CD1c-positive myeloid dendritic cell (primary cell): ENCODE measurements around the gene DEDD2.
"Not testable (repeated sequence)": the region's sequence is repeated elsewhere in the genome, so short reads cannot be mapped to it uniquely, and the experiment has no call there.

ENCODE experiments used
- DNase-seq: peaks from one replicate; pipeline ENCODE4 v3.0.0-alpha.2; 2016; ENCODE audit errors: extremely low spot score

Gene DEDD2, protein sequence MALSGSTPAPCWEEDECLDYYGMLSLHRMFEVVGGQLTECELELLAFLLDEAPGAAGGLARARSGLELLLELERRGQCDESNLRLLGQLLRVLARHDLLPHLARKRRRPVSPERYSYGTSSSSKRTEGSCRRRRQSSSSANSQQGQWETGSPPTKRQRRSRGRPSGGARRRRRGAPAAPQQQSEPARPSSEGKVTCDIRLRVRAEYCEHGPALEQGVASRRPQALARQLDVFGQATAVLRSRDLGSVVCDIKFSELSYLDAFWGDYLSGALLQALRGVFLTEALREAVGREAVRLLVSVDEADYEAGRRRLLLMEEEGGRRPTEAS

DNA sequence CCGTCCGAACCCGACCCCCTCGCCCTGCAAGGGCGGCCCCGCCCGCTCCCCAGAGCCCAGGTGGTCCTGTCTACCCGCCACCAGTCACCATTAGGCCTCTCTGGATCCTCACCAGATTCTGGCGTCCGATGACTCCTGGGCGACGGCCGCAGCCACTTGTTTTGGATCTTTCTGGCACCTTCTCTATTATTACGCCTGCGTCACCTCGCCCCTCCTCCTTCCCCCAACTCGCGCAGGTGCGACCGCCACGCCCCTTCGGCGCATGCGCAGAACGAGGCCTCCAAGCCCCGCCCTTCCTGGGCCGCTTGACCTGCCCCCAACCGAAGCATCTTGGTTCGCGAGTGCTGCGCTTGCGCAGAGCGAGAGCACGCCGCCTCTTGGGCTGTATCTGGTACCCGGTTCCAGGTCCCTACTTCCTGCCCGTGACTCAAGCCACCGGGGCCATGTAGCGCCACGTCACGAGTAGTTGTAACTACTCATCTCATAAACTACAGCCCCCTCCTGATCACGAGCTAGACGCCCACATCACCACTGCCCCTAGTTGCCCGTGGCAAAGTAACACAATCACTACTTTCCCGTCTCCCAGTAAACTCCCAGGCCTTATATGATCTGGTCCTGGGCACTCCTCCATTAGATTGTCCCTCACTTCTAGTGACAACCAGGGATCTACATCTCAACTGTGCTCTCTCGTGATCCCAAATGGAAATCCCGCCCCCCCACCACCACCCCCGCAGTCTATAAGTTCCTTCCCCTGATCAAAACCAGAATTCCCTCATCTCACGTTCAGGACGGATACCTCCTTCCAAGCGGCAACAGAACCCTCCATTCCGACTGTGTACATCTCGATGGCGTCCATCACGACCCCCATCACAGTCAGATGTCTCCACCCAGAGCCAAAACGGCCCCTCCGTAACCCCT lies at the start of gene DEDD2:
TSS of gene DEDD2 (minus strand) at position 158 of the 918 bp plus-strand sequence. CDS start 670 bp downstream, outside the sequence.
- peak; percentile 100 for DNase-seq

DNA sequence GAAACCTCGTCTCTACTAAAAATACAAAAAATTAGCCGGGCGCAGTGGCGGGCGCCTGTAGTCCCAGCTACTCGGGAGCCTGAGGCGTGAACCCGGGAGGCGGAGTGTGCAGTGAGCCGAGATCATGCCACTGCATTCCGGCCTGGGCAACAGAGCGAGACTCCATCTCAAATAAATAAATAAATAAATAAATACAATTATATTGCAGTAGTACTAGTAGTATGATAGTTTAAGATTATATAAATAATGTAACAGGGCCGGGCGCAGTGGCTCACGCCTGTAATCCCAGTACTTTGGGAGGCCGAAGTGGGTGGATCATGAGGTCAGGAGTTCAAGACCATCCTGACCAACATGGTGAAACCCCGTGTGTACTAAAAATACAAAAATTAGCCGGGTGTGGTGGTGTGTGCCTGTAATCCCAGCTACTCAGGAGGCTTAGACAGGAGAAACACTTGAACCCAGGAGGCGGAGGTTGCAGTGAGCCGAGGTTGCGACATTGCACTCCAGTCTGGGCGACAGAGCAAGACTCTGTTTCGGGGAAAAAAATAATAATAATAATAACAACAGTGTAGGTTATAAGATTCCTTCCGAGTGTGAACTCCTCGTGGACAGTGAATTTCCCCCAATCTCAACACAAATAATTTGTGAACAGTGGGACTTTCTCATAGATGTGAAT lies 49.6 kb upstream of the DEDD2 start:
- DNase-seq = not testable (repeated sequence)

DNA sequence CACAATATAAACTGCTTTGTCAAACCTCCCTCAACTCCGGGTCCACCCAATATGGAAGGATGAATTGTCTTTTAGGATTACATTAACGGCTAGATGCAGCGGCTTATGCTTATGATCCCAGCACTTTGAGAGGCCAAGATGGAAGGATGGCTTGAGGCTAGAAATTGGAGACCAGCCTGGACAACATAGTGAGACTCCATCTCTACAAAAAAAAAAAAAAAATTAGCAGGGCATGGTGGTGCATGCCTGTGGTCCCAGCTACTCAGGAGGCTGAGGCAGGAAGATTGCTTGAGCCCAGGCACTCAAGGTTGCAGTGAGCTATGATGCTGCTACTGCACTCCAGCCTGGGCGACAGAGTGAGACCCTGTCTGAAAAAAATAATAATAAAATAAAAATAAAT lies 48.6 kb upstream of the DEDD2 start:
- not testable (repeated sequence) for DNase-seq

DNA sequence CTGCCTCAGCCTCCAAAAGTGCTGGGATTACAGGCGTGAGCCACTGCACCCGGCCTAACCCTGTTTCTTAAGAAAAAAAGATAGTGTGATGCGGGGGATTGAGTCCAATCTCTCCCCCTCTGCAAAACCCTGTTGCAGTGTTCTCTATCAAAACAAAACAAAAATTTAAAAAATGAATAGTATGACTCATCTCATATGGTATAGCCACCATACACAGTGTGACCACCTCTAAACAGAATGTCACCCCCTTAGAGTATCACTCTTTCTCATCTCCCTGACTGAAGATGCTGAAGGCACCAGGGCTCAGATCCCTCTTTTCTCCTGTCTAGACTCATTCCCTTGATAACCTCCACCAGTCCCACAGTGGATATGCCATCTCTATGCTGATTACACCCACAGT lies 44.3 kb upstream of the DEDD2 start:
- no peak for DNase-seq

DNA sequence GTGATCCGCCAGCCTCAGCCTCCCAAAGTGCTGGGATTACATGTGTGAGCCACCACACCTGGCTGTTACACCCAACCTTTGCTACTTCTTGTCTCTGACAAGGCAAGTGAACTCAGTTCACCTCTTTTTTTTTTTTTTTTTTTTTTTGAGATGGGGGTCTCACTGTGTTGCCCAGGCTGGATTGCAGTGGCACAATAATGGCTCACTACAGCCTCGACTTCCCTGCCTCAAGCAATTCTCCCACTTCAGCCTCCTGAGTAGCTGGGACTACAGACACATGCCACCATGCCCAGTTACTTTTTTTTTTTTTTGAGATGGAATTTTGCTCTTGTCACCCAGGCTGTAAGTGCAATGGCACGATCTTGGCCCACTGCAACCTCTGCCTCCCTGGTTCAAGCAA lies 40.4 kb upstream of the DEDD2 start:
- not testable (repeated sequence) for DNase-seq

DNA sequence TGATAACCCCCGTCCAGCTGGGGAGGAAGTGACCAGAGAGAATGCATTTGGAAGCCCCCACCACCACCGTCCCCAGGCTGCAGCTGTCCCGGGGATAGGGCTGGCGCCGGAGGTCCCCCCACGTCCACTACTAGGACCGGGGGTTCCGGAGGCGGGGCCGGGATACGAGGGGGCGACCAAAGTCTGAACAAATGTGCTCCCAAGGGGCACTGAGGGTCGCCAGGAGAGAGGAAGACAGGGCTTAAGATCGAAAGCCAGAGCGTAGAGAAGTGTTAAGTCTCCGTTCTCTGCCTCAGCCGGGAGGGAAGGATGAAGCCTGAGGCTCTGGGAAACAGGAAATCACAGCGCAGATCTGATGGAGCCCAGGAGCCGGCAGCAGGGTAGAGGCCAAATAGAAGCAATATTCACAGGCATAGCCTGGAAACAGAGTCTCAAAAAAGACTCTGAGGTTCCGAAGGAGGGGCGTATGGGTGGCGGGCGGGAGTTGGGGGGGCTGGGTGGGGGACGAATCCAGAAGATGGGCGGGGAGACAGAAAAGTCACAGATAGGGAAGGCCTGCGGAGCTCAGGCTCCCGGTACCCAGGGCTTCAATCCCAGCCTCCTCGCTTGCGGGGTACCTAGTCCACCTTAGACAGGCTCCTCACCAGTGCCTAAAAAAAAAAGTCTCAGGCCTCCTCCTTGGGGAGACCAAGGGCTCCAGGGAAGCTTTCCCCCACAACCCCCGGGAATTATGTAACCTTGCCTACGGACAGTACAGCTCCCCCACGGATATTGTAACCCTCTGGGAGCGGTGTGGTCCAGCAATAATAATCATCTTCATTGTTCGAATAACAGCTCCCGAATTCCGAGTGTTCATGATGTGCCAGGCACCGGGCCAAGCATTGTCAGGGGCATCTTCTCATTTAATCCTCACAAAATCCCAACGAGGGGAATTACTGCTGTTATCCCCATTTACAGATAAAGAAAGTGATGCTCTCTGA lies 38.6 kb upstream of the DEDD2 start:
- DNase-seq = peak; percentile 43

DNA sequence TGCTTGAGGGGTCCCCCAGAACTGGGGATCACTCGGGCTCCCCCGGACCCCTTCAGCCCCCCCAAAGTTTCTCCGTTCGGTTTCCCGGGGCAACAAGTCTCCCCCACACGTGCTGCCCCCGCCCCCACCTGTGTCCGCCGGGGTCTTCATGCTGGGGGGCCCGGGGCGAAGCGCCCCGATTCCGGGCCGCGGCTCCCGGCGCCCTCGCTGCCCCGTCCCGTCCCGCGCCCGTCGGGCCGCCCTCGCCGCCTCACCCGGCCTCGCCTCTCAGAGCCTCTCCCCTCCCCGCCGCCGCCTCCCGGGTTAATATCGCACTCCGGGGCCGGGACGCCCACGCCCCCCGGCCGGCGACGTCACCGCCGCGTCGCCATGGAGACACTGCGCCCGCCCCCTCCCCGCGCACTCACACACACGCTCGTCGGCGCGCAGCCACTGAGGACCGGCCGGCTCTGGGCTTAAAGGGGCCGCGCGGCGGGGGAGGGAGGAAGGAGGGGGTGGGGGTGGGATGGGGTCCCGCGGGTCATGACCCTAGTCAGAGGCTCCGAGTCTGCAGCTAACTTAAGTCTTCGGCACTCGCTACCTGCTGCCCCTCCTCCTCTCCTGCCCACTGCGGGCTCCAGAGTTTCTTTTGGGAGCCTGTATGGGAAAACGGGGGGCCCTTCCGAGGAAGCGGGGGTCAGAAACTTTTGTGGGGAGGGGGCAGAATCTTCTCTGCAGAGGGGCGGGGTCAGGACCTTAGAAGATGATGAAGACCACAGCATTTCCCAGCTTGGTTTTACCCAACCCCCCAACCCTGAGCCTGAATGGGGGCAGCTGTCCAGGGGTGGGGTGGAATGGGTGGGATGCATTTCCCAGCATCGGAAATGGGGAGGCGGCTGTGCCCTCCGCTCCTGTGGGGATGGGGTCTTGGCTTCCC lies 37.6 kb upstream of the DEDD2 start, which contains the start of gene ERF:
TSS of gene ERF (minus strand) at position 279 of the 916 bp plus-strand sequence. CDS start at position 150, 129 bp downstream.
- peak; percentile 97 for DNase-seq

DNA sequence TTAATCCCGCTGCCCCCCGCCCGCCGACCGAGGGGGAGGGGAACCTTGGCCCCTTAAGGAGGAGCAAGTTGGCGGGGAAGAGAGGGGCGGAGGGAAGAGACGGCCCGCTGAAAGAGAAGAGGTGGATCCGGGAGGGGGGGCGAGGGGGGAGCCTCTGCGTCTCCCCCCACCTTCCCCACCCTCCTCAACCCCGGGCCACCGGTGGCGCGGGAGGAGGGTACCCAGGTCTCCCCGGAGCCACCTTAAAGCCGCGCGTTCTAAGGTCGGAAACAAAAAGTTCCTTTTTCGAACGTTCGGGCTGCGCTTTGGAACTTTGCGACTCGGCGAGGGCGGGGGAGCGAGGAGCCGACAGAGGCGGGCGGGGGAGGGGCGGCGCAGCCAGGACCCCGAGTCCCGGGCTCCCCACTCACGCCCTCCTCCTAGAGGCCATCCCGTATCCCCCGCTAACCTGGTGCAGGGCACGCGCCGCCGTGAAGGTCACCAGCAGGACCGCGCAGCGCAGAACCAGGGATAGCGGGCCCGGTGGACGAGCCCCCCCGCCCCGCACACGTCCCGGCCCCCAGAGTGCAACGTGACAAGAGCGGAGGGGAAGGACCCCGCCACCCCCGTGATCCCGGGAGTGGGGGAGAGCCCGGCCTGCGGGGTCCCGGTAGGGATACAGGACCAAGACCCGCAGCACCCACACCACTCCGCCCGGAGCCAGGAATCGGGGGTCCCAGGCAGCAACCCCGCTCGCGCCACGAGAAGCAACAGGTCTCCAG lies 36.8 kb upstream of the DEDD2 start:
- peak; percentile 88 for DNase-seq

DNA sequence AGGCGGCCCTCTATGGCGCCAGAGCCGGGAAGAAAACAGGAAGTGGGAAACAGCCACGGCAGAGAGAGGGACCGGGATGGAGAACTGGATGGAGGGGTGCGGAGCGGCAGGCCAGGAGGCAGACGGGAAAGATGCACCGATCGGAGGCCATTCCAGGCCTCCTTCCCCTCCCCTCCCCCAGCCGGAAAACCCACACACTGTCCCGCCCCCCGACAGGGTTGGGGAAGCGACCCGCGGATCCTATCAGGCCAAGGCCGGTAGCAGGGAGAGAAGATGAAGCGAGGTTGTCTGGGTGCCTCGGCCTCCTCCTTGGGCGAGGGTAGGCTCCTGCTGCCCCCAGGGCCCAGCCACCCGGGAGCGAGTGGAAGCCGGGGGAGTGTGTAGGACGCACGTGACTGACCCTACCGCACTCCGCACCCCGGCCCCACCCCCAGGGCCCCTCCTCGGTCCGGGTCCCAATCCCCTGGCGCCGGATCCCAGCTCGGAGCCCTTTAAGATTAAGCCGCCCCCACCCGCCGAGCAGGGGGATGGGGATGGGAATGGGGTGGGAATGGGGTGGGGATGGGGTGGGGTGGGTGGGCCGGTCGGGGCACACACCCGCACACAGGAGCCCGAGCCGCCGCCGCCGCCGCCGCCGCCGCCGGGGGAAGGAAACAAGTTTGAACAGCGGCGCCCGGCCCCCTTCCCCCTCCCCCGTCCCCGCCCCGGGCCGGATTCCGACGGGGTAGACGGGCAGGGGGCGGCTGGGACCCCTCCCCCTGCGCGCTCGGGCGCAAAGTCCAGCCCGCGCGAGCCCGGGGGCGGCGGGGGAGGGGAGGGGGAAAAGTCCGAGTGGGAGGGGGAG lies 36.0 kb upstream of the DEDD2 start:
- peak; percentile 43 for DNase-seq

DNA sequence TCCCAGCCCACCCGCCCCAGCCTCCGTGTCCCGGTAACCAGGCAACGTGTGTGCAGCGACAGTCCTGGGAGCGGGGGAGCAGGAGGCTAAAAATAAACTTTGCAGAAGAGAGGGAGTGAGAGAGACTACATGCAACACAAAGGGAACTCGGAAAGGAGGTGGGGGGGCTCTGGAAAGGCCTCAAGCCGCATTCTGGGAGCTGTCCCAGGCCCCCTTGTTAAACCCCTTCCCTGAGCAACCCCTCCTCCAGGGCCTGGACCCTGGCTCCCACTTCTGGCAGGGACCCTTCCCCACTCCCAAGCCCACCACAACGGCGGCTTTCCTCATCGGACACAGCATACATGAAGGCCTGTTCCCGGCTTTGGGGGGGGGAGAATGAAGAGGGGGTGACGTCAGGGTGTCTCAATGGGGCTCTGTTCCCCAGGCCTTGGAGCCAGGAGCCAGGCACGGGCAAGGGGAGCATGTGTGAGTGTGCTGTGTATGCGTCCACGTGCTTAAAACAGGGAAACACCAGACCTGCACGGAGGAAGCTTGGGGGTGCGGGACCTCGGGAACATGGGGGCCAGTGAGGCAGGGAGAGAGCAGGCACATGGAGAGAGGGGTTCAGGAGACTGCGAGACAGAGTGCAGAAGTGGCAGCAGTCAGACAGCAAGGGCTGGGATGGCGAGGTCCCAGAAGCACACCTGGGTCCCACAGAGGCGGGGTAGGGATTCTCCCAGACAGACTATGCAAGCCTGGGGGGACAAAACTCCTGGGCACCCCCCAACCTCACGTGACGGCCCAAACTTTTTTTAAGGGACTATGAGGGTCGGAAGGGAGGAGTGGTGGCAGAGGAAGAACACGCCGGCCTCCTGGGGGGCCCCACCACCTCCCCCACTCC lies 35.1 kb upstream of the DEDD2 start:
- DNase-seq = peak; percentile 51

DNA sequence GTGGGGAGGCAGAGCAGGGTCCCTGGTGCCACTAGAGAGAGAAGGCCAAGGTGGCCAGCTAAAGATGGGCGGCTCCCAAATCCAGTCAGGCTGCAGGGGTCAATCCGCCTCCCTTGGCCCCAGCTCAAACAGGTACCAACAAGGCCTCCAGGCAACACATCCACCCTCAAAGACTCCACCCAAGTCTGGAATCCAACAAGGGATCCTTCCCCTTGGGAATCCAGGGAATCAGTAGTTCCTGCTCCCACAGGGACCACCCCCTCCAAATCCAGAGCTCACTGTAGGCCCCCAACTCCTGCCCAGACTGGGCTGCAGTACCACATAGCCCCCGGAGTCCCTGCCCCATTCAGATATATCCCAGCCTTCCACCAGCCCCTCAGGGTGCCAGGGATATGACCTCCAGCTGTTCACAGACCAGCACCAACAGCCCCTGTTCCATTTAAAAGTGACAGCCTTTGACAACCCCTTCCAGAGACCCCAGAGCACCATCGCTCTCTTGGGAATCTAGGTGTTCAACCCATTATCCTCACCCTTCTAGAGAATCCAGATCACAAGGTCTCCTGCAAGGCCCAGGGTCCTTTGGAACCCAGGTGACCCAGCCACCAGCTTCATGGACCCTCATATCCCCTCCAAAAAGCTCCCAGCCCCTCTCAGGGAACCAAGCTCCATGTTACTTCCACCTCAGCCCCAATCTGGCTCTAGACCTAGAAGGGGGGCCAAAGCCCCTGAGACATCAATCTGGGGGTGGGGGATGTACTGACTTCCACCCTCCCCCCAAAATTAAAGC lies 34.3 kb upstream of the DEDD2 start:
- no peak for DNase-seq

DNA sequence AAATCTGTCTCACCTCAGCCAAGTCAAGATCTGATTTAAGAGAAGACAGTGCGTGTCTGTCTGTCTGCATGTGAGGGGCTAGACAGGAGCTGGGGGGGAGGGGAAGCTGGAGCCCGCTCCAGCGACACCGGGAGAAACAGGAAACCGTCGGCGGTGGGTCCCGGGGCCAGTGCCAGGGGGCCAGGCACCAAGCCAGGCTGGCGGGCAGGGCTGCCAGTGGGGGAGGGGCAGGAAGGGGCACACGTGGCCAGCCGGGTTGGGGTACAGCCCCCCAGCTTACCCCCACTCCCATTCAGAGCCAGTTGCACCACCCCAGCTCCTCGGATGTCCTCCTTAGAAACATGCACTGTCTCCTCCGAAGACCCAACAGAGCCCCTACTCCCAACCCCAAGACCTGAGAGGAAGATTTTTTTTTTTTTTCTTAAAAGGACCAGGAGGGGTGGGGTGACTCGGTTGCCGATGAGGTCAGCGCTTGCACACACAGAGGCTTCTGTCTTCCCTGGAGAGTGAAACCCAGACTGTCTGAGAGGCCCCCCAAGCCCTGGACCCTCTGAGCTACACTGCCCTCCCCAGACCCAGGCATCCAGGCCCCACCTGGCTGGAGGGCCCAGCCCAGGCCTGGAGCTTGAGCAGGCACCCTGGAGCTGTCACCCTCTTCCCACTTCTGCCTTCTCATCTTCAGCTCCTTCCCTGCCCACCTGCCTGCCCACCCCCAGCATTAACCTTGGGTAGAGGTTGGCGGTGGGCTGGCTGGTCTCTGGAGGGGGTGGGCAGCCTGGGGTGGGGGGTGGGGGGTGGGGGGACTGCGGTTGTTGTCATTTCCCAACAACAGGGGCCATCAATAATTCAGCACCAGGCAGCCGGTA lies 33.4 kb upstream of the DEDD2 start:
- DNase-seq = no peak

DNA sequence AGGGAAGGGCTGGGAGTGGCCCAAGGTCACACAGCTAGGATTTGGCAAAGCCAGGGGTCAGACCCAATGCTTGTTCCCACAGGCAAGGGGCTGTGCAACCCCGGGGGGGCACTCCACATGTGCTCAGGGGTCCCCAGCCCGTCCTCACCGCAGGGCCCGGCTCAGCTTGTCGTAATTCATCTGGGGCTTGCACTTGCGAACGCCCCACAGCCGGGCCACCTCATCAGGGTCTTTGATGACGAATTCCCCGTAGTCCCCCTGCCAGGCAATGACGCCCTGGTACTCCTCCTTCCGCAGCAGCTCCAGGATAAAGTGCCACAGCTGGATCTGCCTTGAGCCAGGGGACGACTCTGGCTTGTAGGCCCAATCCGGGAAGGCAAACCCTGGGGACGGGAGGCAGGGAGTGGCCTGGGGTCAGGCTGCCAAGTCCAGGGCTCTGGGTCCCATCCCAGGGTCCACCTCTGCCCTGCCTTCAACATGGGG lies 32.7 kb upstream of the DEDD2 start:
- no peak for DNase-seq

DNA sequence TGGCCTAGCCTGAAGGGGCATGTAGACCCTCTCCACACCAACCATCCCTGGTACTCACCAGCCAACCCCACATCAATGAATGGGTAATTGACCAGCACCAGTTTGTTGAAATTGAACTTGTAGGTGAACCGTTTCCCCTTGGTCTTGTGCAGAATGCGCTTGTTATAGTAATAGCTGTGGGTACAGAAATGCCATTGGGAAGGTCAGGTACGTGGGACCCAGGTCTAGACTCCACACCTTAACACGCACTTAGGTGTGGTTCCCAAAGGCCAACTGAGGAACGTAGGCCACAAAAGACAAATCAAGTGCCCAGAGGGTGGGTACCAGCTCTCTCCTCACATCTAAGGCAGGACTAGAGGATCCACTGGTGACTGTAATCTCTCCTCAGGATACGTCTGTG lies 32.3 kb upstream of the DEDD2 start:
- no peak for DNase-seq

DNA sequence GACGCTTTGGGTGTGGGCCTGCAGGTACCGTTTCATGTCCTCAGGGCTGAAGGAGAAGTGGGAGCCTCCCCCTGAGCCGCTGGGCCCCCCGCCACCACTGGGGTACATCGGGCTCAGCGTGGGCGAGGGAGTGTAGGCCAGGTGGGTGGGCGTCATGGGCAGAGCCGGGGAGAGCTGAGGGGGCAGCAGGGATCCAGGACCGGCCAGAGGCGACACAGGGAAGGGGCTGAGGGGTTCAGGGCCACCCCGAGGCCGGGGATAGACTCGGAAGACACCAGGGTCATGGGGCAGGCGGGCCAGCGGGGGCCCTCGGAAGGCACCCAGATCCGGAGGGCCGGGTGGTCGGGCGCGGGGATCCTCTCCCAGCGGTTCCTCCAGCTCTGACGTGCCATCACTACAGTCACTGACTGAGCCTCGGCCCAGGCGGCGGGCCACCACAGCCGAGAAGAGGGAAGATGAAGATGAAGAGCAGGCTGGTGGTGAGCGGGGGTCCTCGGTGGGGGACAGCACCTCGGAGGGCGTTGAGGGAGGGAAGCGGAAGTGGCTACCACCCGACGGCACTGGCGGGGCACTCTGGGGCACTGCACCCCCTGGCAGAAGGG lies 31.8 kb upstream of the DEDD2 start:
- DNase-seq = no peak
